Activated T-cell treated with anti-CD3 and anti-CD28 coated beads, Interleukin-2, amount 50 U/mL, for 48 hours (primary cell): ENCODE results near the gene REPIN1.
A peak's percentile ranks its signal among the peaks of the same experiment; 100 is the strongest.

ENCODE experiments used
- DNase-seq, 2 experiments: peaks; one replicate each; pipeline ENCODE4 v3.0.0-alpha.2; 2020

REPIN1 gene

GRCh38 chr7:150397346-150398107, 28.9 kb downstream of the REPIN1 start:
- no peak for DNase-seq

- no peak for DNase-seq
Observed at GRCh38 chr7:150398108-150398964, 29.7 kb downstream of the REPIN1 start.

- no peak for DNase-seq
Observed at GRCh38 chr7:150398965-150399320, 30.3 kb downstream of the REPIN1 start.

GRCh38 chr7:150399421-150400007, 30.9 kb downstream of the REPIN1 start:
- no peak for DNase-seq

GRCh38 chr7:150400008-150400787, 31.6 kb downstream of the REPIN1 start:
- DNase-seq: peak in 1 of 2 experiments; percentile 34

- DNase-seq: no peak
Observed at GRCh38 chr7:150400788-150401423, 32.3 kb downstream of the REPIN1 start.

GRCh38 chr7:150401424-150401790, 32.8 kb downstream of the REPIN1 start:
- DNase-seq: no peak

GRCh38 chr7:150401861-150402631, 33.4 kb downstream of the REPIN1 start:
- no peak for DNase-seq

- no peak for DNase-seq
Observed at GRCh38 chr7:150402671-150403321, 34.2 kb downstream of the REPIN1 start.

GRCh38 chr7:150403376-150404171, 35.0 kb downstream of the REPIN1 start:
- no peak for DNase-seq

- DNase-seq: no peak
Observed at GRCh38 chr7:150404172-150404804, 35.7 kb downstream of the REPIN1 start.

GRCh38 chr7:150404805-150405583, 36.4 kb downstream of the REPIN1 start:
- DNase-seq: peak; percentile 85 to 87

- peak; percentile 64 to 67 for DNase-seq
Observed at GRCh38 chr7:150405584-150406311, 37.1 kb downstream of the REPIN1 start.

GRCh38 chr7:150406312-150406566, 37.6 kb downstream of the REPIN1 start:
- DNase-seq: peak in 1 of 2 experiments; percentile 51

- DNase-seq: peak; percentile 60 to 61
Observed at GRCh38 chr7:150406567-150407421, 38.2 kb downstream of the REPIN1 start.

- no peak for DNase-seq
Observed at GRCh38 chr7:150407588-150408392, 39.2 kb downstream of the REPIN1 start.
